NCI-H1048 (cell line): Measurements from ENCODE around the gene GNLY.
"Not testable (repeated sequence)": the region's sequence is repeated elsewhere in the genome, so short reads cannot be mapped to it uniquely, and the experiment has no call there.

Experiments
- DNase-seq: peaks from one replicate; lab custom pipeline; 2025; lab: John Stamatoyannopoulos, UW

The GNLY gene

GRCh38 chr2:85694052-85695025 lies at the start of gene GNLY:
GNLY (plus strand) TSS chr2:85694358; CDS start chr2:85694419, 61 bp downstream.
- no peak for DNase-seq

- DNase-seq, result no peak
These were observed 49.2 kb upstream of the GNLY start for GRCh38 chr2:85644909-85645308.

GRCh38 chr2:85646166-85646565 lies 48.0 kb upstream of the GNLY start:
- DNase-seq, result no peak

- DNase-seq, result no peak
These were observed 46.2 kb upstream of the GNLY start for GRCh38 chr2:85647823-85648526.

- DNase-seq, result no peak
These were observed 45.5 kb upstream of the GNLY start for GRCh38 chr2:85648619-85649018.

- no peak for DNase-seq
These were observed 44.7 kb upstream of the GNLY start for GRCh38 chr2:85649201-85650190.

- DNase-seq, result no peak
These were observed 43.7 kb upstream of the GNLY start for GRCh38 chr2:85650456-85650855.

- no peak for DNase-seq
These were observed 43.1 kb upstream of the GNLY start for GRCh38 chr2:85651097-85651496.

GRCh38 chr2:85652056-85652455 lies 42.1 kb upstream of the GNLY start:
- no peak for DNase-seq

- no peak for DNase-seq
These were observed 40.2 kb upstream of the GNLY start for GRCh38 chr2:85653996-85654395.

- DNase-seq, result no peak
These were observed 38.2 kb upstream of the GNLY start for GRCh38 chr2:85655961-85656417.

- DNase-seq, result no peak
These were observed 37.7 kb upstream of the GNLY start for GRCh38 chr2:85656468-85656867.

GRCh38 chr2:85657399-85657798 lies 36.8 kb upstream of the GNLY start:
- DNase-seq, result not testable (repeated sequence)

GRCh38 chr2:85659324-85659981 lies 34.7 kb upstream of the GNLY start:
- no peak for DNase-seq

- not testable (repeated sequence) for DNase-seq
These were observed 33.9 kb upstream of the GNLY start for GRCh38 chr2:85660301-85660700.

- DNase-seq, result no peak
These were observed 33.4 kb upstream of the GNLY start for GRCh38 chr2:85660725-85661124.

GRCh38 chr2:85661139-85661858 lies 32.9 kb upstream of the GNLY start:
- DNase-seq, result no peak

GRCh38 chr2:85662899-85663593 lies 31.1 kb upstream of the GNLY start:
- DNase-seq, result no peak

- DNase-seq, result no peak
These were observed 30.3 kb upstream of the GNLY start for GRCh38 chr2:85663594-85664565.
